Gastrocnemius medialis (tissue), 4 donors: ENCODE data around the gene NHLRC4. TPM values are rescaled to one million over a fixed set of nuclear protein-coding genes. Genes with fewer than 3 reads are reported as not detected.

Source experiments
- ATAC-seq, 2 donors: fragments of 150-250 bp; one replicate each; pipeline ENCODE4 v1.9.1; 2016
- DNase-seq, 2 donors: peaks; one replicate each; pipeline ENCODE4 v3.0.0-alpha.2; 2019
- H3K27ac ChIP-seq, 4 donors: fragments of 200-600 bp; sonication (generic); 1 replicate in 1 of 4; 2 replicates in 3 of 4; pipeline ENCODE4 v1.5.1; 2016 to 2018; ENCODE audit warnings: mild to moderate bottlenecking in 2 of 4, moderate library complexity in 1 of 4
- H3K27me3 ChIP-seq, 3 donors: fragments of 200-600 bp; sonication (generic) in 2 of 3; 1 replicate in 1 of 3; 2 replicates in 2 of 3; pipeline versions ENCODE4 v1.5.1 to v1.6.0; 2016 to 2019; ENCODE audit warnings: mild to moderate bottlenecking in 1 of 3, moderate library complexity in 1 of 3
- H3K36me3 ChIP-seq, 2 donors: fragments of 200-600 bp; sonication (generic) in 1 of 2; one replicate each; pipeline ENCODE4 v1.5.1; 2017 to 2018
- H3K4me1 ChIP-seq, 2 donors: fragments of 200-600 bp; sonication (generic) in 1 of 2; one replicate each; pipeline ENCODE4 v1.5.1; 2016 to 2017; ENCODE audit warnings: mild to moderate bottlenecking in 2 of 2
- H3K4me3 ChIP-seq, 4 donors: fragments of 200-600 bp; sonication (generic) in 3 of 4; 1 replicate in 1 of 4; 2 replicates in 3 of 4; pipeline ENCODE4 v1.5.1; 2016 to 2019; ENCODE audit warnings: mild to moderate bottlenecking in 2 of 4
- H3K9me3 ChIP-seq, 3 donors: fragments of 200-600 bp; sonication (generic) in 2 of 3; 1 replicate in 1 of 3; 2 replicates in 2 of 3; pipeline ENCODE4 v1.5.1; 2016 to 2019
- POLR2A ChIP-seq, 2 donors: fragments of 450-650 bp; IDR thresholded peaks; one replicate each; pipeline ENCODE4 v1.6.1; 2017; ENCODE audit warnings: antibody characterized with exemption in 2 of 2, mild to moderate bottlenecking in 2 of 2, moderate library complexity in 2 of 2
- in situ Hi-C, 4 donors: fragments of 200-750 bp; cut with MboI; loops; one replicate each; pipeline versions ENCODE4 v1.15.0 to v1.8.0; 2017; ENCODE audit warnings: low sequenced_read_pairs in 4 of 4
- intact Hi-C: fragments of 100-400 bp; cut with DNase I; formaldehyde crosslinking; loops from one replicate; pipeline ENCODE4 v1.15.1; 2023; ENCODE audit warnings: low total_unique reads
- total RNA-seq, 4 donors: library from RNA; depleted of rRNA; stranded (reverse); fragments of >200 nt; gene quantifications; one replicate each; pipeline versions ENCODE4 v1.1.0 to v1.2.3, GENCODE V29; 2016
- TF ChIP-seq, protein P1 (sequence below), 5 experiments: fragments of 450-650 bp in 3 of 5; fragments of 200-600 bp in 2 of 5; sonication (generic) in 2 of 5; IDR thresholded peaks in 4 of 5; conservative IDR thresholded peaks in 1 of 5; 1 replicate in 4 of 5; 2 replicates in 1 of 5; pipeline ENCODE4 v1.5.1; 2016 to 2019; ENCODE audit warnings: antibody characterized with exemption in 5 of 5, mild to moderate bottlenecking in 3 of 5, moderate library complexity in 3 of 5

The NHLRC4 gene
- total RNA-seq, 4 donors from 2014 or later: 0.42 to 0.56 (median 0.48) TPM

GRCh38 chr16:603933-604332, 37.1 kb downstream of the NHLRC4 start:
- ATAC-seq (no peak), DNase-seq (no peak)
- peaks cover 0 to 13% of the 10 kb centered on the region in 2 donors for H3K4me1 ChIP-seq
- H3K36me3 ChIP-seq: no peaks in the 10 kb centered on the region
- no peak overlapping the region for H3K27ac ChIP-seq
- no peak overlapping the region for H3K4me3 ChIP-seq
- H3K27me3 ChIP-seq: no peaks in the 10 kb centered on the region
- no peaks in the 10 kb centered on the region for H3K9me3 ChIP-seq
- intact Hi-C loops (no loop called here), in situ Hi-C loops (no loop called here)
- TF ChIP-seq, protein P1, sequence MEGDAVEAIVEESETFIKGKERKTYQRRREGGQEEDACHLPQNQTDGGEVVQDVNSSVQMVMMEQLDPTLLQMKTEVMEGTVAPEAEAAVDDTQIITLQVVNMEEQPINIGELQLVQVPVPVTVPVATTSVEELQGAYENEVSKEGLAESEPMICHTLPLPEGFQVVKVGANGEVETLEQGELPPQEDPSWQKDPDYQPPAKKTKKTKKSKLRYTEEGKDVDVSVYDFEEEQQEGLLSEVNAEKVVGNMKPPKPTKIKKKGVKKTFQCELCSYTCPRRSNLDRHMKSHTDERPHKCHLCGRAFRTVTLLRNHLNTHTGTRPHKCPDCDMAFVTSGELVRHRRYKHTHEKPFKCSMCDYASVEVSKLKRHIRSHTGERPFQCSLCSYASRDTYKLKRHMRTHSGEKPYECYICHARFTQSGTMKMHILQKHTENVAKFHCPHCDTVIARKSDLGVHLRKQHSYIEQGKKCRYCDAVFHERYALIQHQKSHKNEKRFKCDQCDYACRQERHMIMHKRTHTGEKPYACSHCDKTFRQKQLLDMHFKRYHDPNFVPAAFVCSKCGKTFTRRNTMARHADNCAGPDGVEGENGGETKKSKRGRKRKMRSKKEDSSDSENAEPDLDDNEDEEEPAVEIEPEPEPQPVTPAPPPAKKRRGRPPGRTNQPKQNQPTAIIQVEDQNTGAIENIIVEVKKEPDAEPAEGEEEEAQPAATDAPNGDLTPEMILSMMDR (IDR thresholded peaks at IDR 0.05 in 4 of 5, conservative IDR thresholded peaks at IDR 0.05 in 1 of 5): no peak
- no peak for TF ChIP-seq POLR2A (IDR thresholded peaks at IDR 0.05)

GRCh38 chr16:606656-607307, 40.0 kb downstream of the NHLRC4 start:
- Histone ChIP-seq H3K36me3 (no peaks in the 10 kb centered on the region), H3K27me3 (no peaks in the 10 kb centered on the region), H3K27ac (no peak overlapping the region), H3K4me3 (no peak overlapping the region), H3K4me1 (peaks cover 11 to 23% of the 10 kb centered on the region in 2 donors), H3K9me3 (no peaks in the 10 kb centered on the region)
- in situ Hi-C loops (no loop called here), intact Hi-C loops (no loop called here)
- ATAC-seq (no peak), DNase-seq (no peak)
- TF ChIP-seq, protein P1 (IDR thresholded peaks at IDR 0.05 in 4 of 5, conservative IDR thresholded peaks at IDR 0.05 in 1 of 5): no peak
- no peak for TF ChIP-seq POLR2A (IDR thresholded peaks at IDR 0.05)

GRCh38 chr16:608019-608418, 41.2 kb downstream of the NHLRC4 start:
- no peak for TF ChIP-seq POLR2A (IDR thresholded peaks at IDR 0.05)
- TF ChIP-seq, protein P1 (IDR thresholded peaks at IDR 0.05 in 4 of 5, conservative IDR thresholded peaks at IDR 0.05 in 1 of 5): no peak
- Histone ChIP-seq H3K9me3 (no peaks in the 10 kb centered on the region), H3K27me3 (no peaks in the 10 kb centered on the region), H3K4me1 (peaks cover 11 to 23% of the 10 kb centered on the region in 2 donors), H3K36me3 (no peaks in the 10 kb centered on the region), H3K27ac (no peak overlapping the region), H3K4me3 (no peak overlapping the region)
- ATAC-seq: no peak
- intact Hi-C loops (no loop called here), in situ Hi-C loops (no loop called here)
- no peak for DNase-seq

DNA sequence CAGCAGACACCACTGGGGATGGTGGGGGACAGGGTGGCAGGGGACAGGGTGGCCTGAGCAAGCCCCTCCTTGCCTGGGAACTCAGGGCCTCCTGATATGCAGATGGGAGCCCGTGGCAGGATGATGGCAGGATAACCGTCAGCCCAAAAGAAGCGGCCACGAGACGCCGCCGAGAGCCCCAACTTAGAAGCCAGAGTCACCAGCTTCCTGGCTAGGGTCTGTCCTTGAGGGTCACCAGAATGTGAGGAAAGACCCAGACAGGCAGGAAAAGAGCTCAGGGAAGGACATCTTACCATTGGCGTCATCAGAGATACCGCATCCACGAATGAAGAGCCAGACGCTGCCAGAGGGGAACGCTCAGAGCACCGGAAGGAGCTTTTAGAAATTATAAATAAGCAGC, 42.5 kb downstream of the NHLRC4 start:
- Histone ChIP-seq H3K4me3 (no peak overlapping the region), H3K4me1 (peaks cover 11 to 21% of the 10 kb centered on the region in 2 donors), H3K36me3 (no peaks in the 10 kb centered on the region), H3K9me3 (no peaks in the 10 kb centered on the region), H3K27ac (peak overlapping the region in 1 of 4 donors; percentile 41), H3K27me3 (no peaks in the 10 kb centered on the region)
- TF ChIP-seq, protein P1 (IDR thresholded peaks at IDR 0.05 in 4 of 5, conservative IDR thresholded peaks at IDR 0.05 in 1 of 5): no peak
- no peak for TF ChIP-seq POLR2A (IDR thresholded peaks at IDR 0.05)
- ATAC-seq: no peak
- no peak for DNase-seq
- in situ Hi-C loops (no loop called here), intact Hi-C loops (no loop called here)
